Transverse colon (tissue), 4 donors: Measurements from ENCODE around the gene C6orf136. TPM values are rescaled to one million over a fixed set of nuclear protein-coding genes. Genes with fewer than 3 reads are reported as not detected.
A peak's percentile ranks its signal among the peaks of the same experiment; 100 is the strongest.

ENCODE experiments used
- DNase-seq: peaks from one replicate; pipeline ENCODE4 v3.0.0-alpha.2; 2019
- H3K27ac ChIP-seq, 4 donors: fragments of 200-600 bp; sonication (generic); 2 replicates each; pipeline ENCODE4 v1.5.1; 2016 to 2018; ENCODE audit warnings: inconsistent platforms in 4 of 4
- H3K27me3 ChIP-seq: fragments of 200-600 bp; sonication (generic); 2 replicates; pipeline ENCODE4 v1.5.1; 2017; ENCODE audit warnings: inconsistent platforms
- H3K36me3 ChIP-seq, 4 donors: fragments of 200-600 bp; sonication (generic); 2 replicates each; pipeline ENCODE4 v1.5.1; 2017 to 2019; ENCODE audit warnings: inconsistent platforms in 4 of 4
- H3K4me1 ChIP-seq, 4 donors: fragments of 200-600 bp; sonication (generic); 2 replicates each; pipeline ENCODE4 v1.5.1; 2017 to 2020; ENCODE audit warnings: inconsistent platforms in 4 of 4
- H3K4me3 ChIP-seq, 4 donors: fragments of 200-600 bp; sonication (generic); 1 replicate in 1 of 4; 2 replicates in 3 of 4; pipeline versions ENCODE4 v1.5.1 to v1.6.1; 2017 to 2019; ENCODE audit warnings: inconsistent platforms in 4 of 4
- H3K9me3 ChIP-seq, 2 donors: fragments of 200-600 bp; sonication (generic); 2 replicates each; pipeline ENCODE4 v1.5.1; 2017 to 2019; ENCODE audit warnings: inconsistent platforms in 2 of 2
- CTCF ChIP-seq, 5 experiments: fragments of 200-600 bp in 3 of 5; fragments of 450-650 bp in 2 of 5; sonication (generic) in 3 of 5; IDR thresholded peaks; 1 replicate in 2 of 5; 2 replicates in 3 of 5; pipeline ENCODE4 v1.5.1; 2016 to 2017; ENCODE audit warnings: antibody characterized with exemption in 5 of 5, inconsistent platforms in 3 of 5, mild to moderate bottlenecking in 2 of 5, moderate library complexity in 1 of 5
- EP300 ChIP-seq: sonication (generic); formaldehyde crosslinking; IDR thresholded peaks from one replicate; pipeline ENCODE4 v1.6.1; 2017; ENCODE audit warnings: antibody characterized with exemption, low read depth
- POLR2A ChIP-seq: fragments of 450-650 bp; IDR thresholded peaks from one replicate; pipeline ENCODE4 v1.6.1; 2016; ENCODE audit warnings: antibody characterized with exemption, mild to moderate bottlenecking, moderate library complexity
- POLR2AphosphoS5 ChIP-seq, 3 donors: sonication (generic); formaldehyde crosslinking; IDR thresholded peaks; one replicate each; pipeline ENCODE4 v1.6.1; 2016; ENCODE audit warnings: antibody characterized with exemption in 3 of 3
- WGBS, 2 donors: methylation state at CpG; one replicate each; pipeline ENCODE4 v1.1.5; 2018; ENCODE audit warnings: low coverage in 1 of 2; 5-methylcytosine and 5-hydroxymethylcytosine counted together
- in situ Hi-C, 4 donors: fragments of 200-750 bp; cut with MboI; loops; one replicate each; pipeline versions ENCODE4 v1.15.0 to v1.15.1; 2017; ENCODE audit warnings: low sequenced_read_pairs in 3 of 4, low pct_ligation_motif_present in 1 of 4, low pct_unique_long_range_greater_than_20kb in 1 of 4
- intact Hi-C: fragments of 100-400 bp; cut with DNase I; formaldehyde crosslinking; loops from one replicate; pipeline ENCODE4 v1.15.1; 2023; ENCODE audit warnings: low total_unique reads
- total RNA-seq, 4 donors: library from RNA; depleted of rRNA; stranded (reverse); fragments of >200 nt; gene quantifications; one replicate each; pipeline ENCODE4 v1.1.0, GENCODE V29; 2016

Gene C6orf136
- total RNA-seq, 4 donors from 2014 or later: 49.1 to 301 (median 63.5) TPM

GRCh38 chr6:30643656-30644055 is 3.3 kb upstream of the C6orf136 start:
- in situ Hi-C loops (no loop called here), intact Hi-C loops (no loop called here)
- Histone ChIP-seq H3K27ac (no peak overlapping the region), H3K27me3 (no peaks in the 10 kb centered on the region), H3K4me1 (peaks cover 13 to 32% (median 19%) of the 10 kb centered on the region in 4 donors), H3K4me3 (no peak overlapping the region), H3K9me3 (no peaks in the 10 kb centered on the region), H3K36me3 (peaks cover 0 to 4% (median 0%) of the 10 kb centered on the region in 4 donors)
- TF ChIP-seq CTCF (IDR thresholded peaks at IDR 0.05) (no peak), POLR2A (no peak), POLR2AphosphoS5 (IDR thresholded peaks at IDR 0.05) (no peak), EP300 (no peak)
- DNase-seq: no peak
- WGBS, 2 donors: 96% methylated on average over 2 of the region's 2 CpGs; no CpG with 5 or more reads in 1 of the 2 donors

- H3K27ac ChIP-seq: peak overlapping the region in 1 of 4 donors; percentile 25
Measured at GRCh38 chr6:30644769-30645168, 2.2 kb upstream of the C6orf136 start.

GRCh38 chr6:30645989-30646388 is 944 bp upstream of the C6orf136 start:
- Histone ChIP-seq H3K4me3 (peak overlapping the region in 1 of 4 donors; percentile 70), H3K9me3 (no peaks in the 10 kb centered on the region), H3K36me3 (peaks cover 0 to 6% (median 0%) of the 10 kb centered on the region in 4 donors), H3K27me3 (no peaks in the 10 kb centered on the region), H3K27ac (peak overlapping the region in 3 of 4 donors; percentile 93 to 98 (median 96)), H3K4me1 (peaks cover 13 to 38% (median 25%) of the 10 kb centered on the region in 4 donors)
- TF ChIP-seq CTCF (IDR thresholded peaks at IDR 0.05): no peak
- TF ChIP-seq EP300: no peak
- TF ChIP-seq POLR2A: no peak
- no peak for TF ChIP-seq POLR2AphosphoS5 (IDR thresholded peaks at IDR 0.05)
- in situ Hi-C loops (no loop called here), intact Hi-C loops (no loop called here)
- no peak for DNase-seq
- 67 to 83% methylated on average over 1 of the region's 1 CpG for WGBS, 2 donors

More at GRCh38 chr6:30644769-30645168, 2.2 kb upstream of the C6orf136 start:
- no peak for DNase-seq
- TF ChIP-seq POLR2A (no peak), CTCF (IDR thresholded peaks at IDR 0.05) (no peak), POLR2AphosphoS5 (IDR thresholded peaks at IDR 0.05) (no peak), EP300 (no peak)
- WGBS, 2 donors: 44 to 55% methylated on average over 4 to 5 of the region's 5 CpGs
- H3K9me3 ChIP-seq: no peaks in the 10 kb centered on the region
- peaks cover 13 to 38% (median 25%) of the 10 kb centered on the region in 4 donors for H3K4me1 ChIP-seq
- no peak overlapping the region for H3K4me3 ChIP-seq
- in situ Hi-C loops: no loop called here
- intact Hi-C loops: no loop called here
- no peaks in the 10 kb centered on the region for H3K27me3 ChIP-seq
- H3K36me3 ChIP-seq: peaks cover 0 to 4% (median 0%) of the 10 kb centered on the region in 4 donors

GRCh38 chr6:30647242-30648116 is 546 bp downstream of the C6orf136 start:
- 0% methylated on average over 3 to 40 of the region's 78 CpGs for WGBS, 2 donors
- intact Hi-C loops (no loop called here), in situ Hi-C loops (no loop called here)
- peak; percentile 81 for DNase-seq
- H3K27me3 ChIP-seq: no peaks in the 10 kb centered on the region
- H3K27ac ChIP-seq: peak overlapping the region; percentile 93 to 98 (median 97)
- H3K4me3 ChIP-seq: peak overlapping the region; percentile 56 to 93 (median 82)
- no peaks in the 10 kb centered on the region for H3K9me3 ChIP-seq
- H3K4me1 ChIP-seq: peaks cover 13 to 38% (median 25%) of the 10 kb centered on the region in 4 donors
- TF ChIP-seq CTCF (IDR thresholded peaks at IDR 0.05): no peak
- TF ChIP-seq POLR2AphosphoS5 (IDR thresholded peaks at IDR 0.05): peak in 2 of 3 donors; percentile 64 to 73
- TF ChIP-seq EP300: no peak
- TF ChIP-seq POLR2A: peak; percentile 71
- H3K36me3 ChIP-seq: peaks cover 0 to 15% (median 5%) of the 10 kb centered on the region in 4 donors
